Mucosa of descending colon (tissue), 3 donors: Measurements from ENCODE around the gene ZBTB25. TPM values are rescaled to one million over a fixed set of nuclear protein-coding genes. Genes with fewer than 3 reads are reported as not detected.

Source experiments
- ATAC-seq: fragments of 200-7000 bp; cut with Tn5 transposase; one replicate; pipeline ENCODE4 v1.9.1; 2020; ENCODE audit warnings: mild to moderate bottlenecking, moderate library complexity
- DNase-seq, 3 donors: peaks; one replicate each; pipeline ENCODE4 v3.0.0-alpha.2; 2020
- H3K36me3 ChIP-seq: fragments of 200-600 bp; one replicate; pipeline ENCODE4 v1.8.0; 2021; ENCODE audit warnings: low read depth, mild to moderate bottlenecking
- H3K4me1 ChIP-seq: fragments of 200-600 bp; one replicate; pipeline ENCODE4 v1.8.0; 2021; ENCODE audit warnings: low read depth, mild to moderate bottlenecking
- H3K4me3 ChIP-seq: fragments of 200-600 bp; one replicate; pipeline ENCODE4 v1.8.0; 2021; ENCODE audit warnings: mild to moderate bottlenecking
- H3K9me3 ChIP-seq: fragments of 200-600 bp; one replicate; pipeline ENCODE4 v1.8.0; 2021; ENCODE audit warnings: mild to moderate bottlenecking
- intact Hi-C, 2 donors: fragments of 100-400 bp; cut with DNase I in 1 of 2; cut with micrococcal nuclease in 1 of 2; formaldehyde crosslinking; loops; one replicate each; pipeline versions ENCODE4 v1.11.0 to v1.11.1; 2022; cut with DNase I, micrococcal nuclease
- total RNA-seq, 3 donors: library from RNA; stranded (reverse); fragmentation: NEBNext Ultra II Directional in 2 of 3; extraction: Animal tissue kit (Norgen Biotek cat#: 25700) in 2 of 3; gene quantifications; one replicate each; pipeline versions ENCODE4 v1.2.1 to v1.2.4, GENCODE V29; 2021 to 2023
- TF ChIP-seq, protein P1 (sequence below): fragments of 200-600 bp; IDR thresholded peaks from one replicate; pipeline ENCODE4 v1.8.0; 2022; ENCODE audit warnings: antibody characterized with exemption, mild to moderate bottlenecking
- donor health status: DM: no; HTN: no; CAD: no; lungs with moderate emphysema.
- donor health status: DM: no; HTN: no; CAD: no.
- donor health status: DM: no; HTN: yes; CAD: no.

ZBTB25 gene
- total RNA-seq, 3 donors from 2014 or later: 6.1 to 14.4 (median 7.2) TPM

DNA sequence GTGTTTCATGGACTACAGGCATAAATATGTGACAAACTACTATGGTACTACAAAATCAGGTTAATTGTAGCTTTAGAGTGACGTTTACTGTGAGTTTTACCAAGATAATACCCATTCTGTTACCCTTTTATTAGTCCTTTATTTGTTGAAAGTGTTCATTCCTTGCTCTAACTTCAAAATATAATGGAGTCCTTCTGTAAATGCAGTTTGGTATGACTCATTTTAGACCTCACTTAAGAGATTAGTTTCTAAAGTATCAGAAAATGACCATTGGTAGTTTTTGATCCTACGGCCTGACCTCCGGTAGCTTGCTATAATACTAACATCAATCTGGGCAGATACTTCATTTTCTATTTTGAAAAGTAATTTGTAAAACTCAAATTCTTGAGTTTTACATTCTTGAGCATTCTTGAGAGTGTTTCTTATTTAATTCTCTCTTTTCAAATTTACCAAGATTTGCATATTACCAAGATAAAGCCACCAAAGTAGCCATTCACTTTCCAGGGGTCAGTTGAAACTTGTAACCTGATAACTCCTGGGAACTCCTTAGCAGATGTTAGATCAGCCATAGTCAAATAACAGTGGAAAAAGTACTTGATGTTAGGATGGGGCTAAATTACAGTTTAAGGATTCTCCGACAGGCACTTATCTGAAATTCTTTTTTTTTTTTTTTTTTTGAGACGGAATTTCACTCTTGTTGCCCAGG, 41.1 kb upstream of the ZBTB25 start:
- Histone ChIP-seq H3K9me3 (peaks cover 3% of the 10 kb centered on the region), H3K36me3 (peaks cover 3% of the 10 kb centered on the region), H3K4me1 (peaks cover 9% of the 10 kb centered on the region), H3K4me3 (no peak overlapping the region)
- TF ChIP-seq, protein P1, sequence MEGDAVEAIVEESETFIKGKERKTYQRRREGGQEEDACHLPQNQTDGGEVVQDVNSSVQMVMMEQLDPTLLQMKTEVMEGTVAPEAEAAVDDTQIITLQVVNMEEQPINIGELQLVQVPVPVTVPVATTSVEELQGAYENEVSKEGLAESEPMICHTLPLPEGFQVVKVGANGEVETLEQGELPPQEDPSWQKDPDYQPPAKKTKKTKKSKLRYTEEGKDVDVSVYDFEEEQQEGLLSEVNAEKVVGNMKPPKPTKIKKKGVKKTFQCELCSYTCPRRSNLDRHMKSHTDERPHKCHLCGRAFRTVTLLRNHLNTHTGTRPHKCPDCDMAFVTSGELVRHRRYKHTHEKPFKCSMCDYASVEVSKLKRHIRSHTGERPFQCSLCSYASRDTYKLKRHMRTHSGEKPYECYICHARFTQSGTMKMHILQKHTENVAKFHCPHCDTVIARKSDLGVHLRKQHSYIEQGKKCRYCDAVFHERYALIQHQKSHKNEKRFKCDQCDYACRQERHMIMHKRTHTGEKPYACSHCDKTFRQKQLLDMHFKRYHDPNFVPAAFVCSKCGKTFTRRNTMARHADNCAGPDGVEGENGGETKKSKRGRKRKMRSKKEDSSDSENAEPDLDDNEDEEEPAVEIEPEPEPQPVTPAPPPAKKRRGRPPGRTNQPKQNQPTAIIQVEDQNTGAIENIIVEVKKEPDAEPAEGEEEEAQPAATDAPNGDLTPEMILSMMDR: no peak
- intact Hi-C loops: loop anchor here (5.0 to 10.0 kb wide), 2 partner anchors 90 to 93 kb away; no protein-coding TSS in a partner anchor
- ATAC-seq (no peak), DNase-seq (no peak)

DNA sequence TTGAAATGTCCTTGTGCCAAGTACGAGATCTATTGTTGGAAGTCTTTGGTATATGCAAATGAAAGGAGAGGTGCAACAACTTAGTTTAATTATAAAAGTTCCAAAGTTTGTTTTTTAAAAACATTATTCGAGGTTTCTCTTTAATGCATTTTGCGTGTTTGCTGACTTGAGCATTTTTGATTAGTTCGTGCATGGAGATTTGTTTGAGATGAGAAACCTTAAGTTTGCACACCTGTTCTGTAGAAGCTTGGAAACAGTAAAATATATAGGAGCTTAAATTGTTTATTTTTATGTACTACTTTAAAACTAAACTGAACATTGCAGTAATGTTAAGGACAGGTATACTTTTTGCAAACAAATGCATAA, 39.2 kb upstream of the ZBTB25 start:
- no peak for DNase-seq
- Histone ChIP-seq H3K4me3 (no peak overlapping the region), H3K4me1 (no peaks in the 10 kb centered on the region), H3K36me3 (peaks cover 3% of the 10 kb centered on the region), H3K9me3 (peaks cover 3% of the 10 kb centered on the region)
- TF ChIP-seq, protein P1: no peak
- intact Hi-C loops: loop anchor here (5.0 to 10.0 kb wide), 2 partner anchors 92 to 94 kb away; no protein-coding TSS in a partner anchor
- ATAC-seq: no peak

DNA sequence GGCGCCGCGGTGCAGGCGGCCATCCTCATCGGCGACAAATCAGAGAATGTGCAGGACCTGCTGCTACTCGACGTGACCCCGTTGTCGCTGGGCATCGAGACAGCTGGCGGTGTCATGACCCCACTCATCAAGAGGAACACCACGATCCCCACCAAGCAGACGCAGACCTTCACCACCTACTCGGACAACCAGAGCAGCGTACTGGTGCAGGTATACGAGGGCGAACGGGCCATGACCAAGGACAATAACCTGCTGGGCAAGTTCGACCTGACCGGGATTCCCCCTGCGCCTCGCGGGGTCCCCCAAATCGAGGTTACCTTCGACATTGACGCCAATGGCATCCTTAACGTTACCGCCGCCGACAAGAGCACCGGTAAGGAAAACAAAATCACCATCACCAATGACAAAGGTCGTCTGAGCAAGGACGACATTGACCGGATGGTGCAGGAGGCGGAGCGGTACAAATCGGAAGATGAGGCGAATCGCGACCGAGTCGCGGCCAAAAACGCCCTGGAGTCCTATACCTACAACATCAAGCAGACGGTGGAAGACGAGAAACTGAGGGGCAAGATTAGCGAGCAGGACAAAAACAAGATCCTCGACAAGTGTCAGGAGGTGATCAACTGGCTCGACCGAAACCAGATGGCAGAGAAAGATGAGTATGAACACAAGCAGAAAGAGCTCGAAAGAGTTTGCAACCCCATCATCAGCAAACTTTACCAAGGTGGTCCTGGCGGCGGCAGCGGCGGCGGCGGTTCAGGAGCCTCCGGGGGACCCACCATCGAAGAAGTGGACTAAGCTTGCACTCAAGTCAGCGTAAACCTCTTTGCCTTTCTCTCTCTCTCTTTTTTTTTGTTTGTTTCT, 38.6 kb upstream of the ZBTB25 start:
- peak in 2 of 3 donors; percentile 30 to 41 for DNase-seq

DNA sequence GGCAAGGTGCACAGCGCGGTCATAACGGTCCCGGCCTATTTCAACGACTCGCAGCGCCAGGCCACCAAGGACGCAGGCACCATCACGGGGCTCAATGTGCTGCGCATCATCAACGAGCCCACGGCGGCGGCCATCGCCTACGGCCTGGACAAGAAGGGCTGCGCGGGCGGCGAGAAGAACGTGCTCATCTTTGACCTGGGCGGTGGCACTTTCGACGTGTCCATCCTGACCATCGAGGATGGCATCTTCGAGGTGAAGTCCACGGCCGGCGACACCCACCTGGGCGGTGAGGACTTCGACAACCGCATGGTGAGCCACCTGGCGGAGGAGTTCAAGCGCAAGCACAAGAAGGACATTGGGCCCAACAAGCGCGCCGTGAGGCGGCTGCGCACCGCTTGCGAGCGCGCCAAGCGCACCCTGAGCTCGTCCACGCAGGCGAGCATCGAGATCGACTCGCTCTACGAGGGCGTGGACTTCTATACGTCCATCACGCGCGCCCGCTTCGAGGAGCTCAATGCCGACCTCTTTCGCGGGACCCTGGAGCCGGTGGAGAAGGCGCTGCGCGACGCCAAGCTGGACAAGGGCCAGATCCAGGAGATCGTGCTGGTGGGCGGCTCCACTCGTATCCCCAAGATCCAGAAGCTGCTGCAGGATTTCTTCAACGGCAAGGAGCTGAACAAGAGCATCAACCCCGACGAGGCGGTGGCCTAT, 37.8 kb upstream of the ZBTB25 start:
- H3K4me1 ChIP-seq: no peaks in the 10 kb centered on the region
- peaks cover 3% of the 10 kb centered on the region for H3K36me3 ChIP-seq
- DNase-seq (peak; percentile 42 to 65 (median 58)), ATAC-seq (no peak)
- TF ChIP-seq, protein P1: no peak
- peaks cover 3% of the 10 kb centered on the region for H3K9me3 ChIP-seq
- intact Hi-C loops: loop anchor here (5.0 to 10.0 kb wide), 2 partner anchors 93 to 96 kb away; no protein-coding TSS in a partner anchor
- H3K4me3 ChIP-seq: no peak overlapping the region

More for the DNA sequence above, 38.6 kb upstream of the ZBTB25 start:
- ATAC-seq: no peak
- H3K4me3 ChIP-seq: no peak overlapping the region
- peaks cover 3% of the 10 kb centered on the region for H3K36me3 ChIP-seq
- peaks cover 3% of the 10 kb centered on the region for H3K9me3 ChIP-seq
- intact Hi-C loops: loop anchor here (5.0 to 10.0 kb wide), 2 partner anchors 93 to 95 kb away; no protein-coding TSS in a partner anchor
- no peaks in the 10 kb centered on the region for H3K4me1 ChIP-seq
- TF ChIP-seq, protein P1: no peak
